SJCRH30 (cell line): Measurements from ENCODE around the gene TPBGL. TPM values are rescaled to one million over a fixed set of nuclear protein-coding genes. Genes with fewer than 3 reads are reported as not detected.

Experiments used
- DNase-seq, 2 experiments: peaks; one replicate each; pipeline ENCODE4 v3.0.0-alpha.2; 2015 to 2020
- H3K27ac ChIP-seq: fragments of 250-450 bp; sonication (Bioruptor Pico); 2 replicates; pipeline ENCODE4 v1.5.1; 2020; ENCODE audit warnings: mild to moderate bottlenecking, moderate library complexity
- H3K27me3 ChIP-seq: fragments of 250-450 bp; sonication (Bioruptor Pico); 2 replicates; pipeline ENCODE4 v1.5.1; 2020; ENCODE audit warnings: mild to moderate bottlenecking, moderate library complexity
- H3K36me3 ChIP-seq: fragments of 250-450 bp; sonication (Bioruptor Pico); 2 replicates; pipeline ENCODE4 v1.5.1; 2020; ENCODE audit warnings: mild to moderate bottlenecking, moderate library complexity
- H3K4me1 ChIP-seq: fragments of 250-450 bp; sonication (Bioruptor Pico); 2 replicates; pipeline ENCODE4 v1.5.1; 2020; ENCODE audit warnings: mild to moderate bottlenecking, moderate library complexity
- H3K4me3 ChIP-seq: fragments of 250-450 bp; sonication (Bioruptor Pico); 2 replicates; pipeline ENCODE4 v1.5.1; 2020; ENCODE audit warnings: mild to moderate bottlenecking, moderate library complexity
- H3K9me3 ChIP-seq: fragments of 250-450 bp; sonication (Bioruptor Pico); replicated peaks from 2 replicates; pipeline ENCODE4 v1.5.1; 2020; ENCODE audit warnings: mild to moderate bottlenecking, moderate library complexity
- total RNA-seq: library from RNA; depleted of rRNA; stranded (reverse); fragments of >200 nt; shearing (Covaris generic); gene quantifications from 2 replicates; pipeline ENCODE4 v1.2.3, GENCODE V29; 2014

Gene TPBGL
- total RNA-seq, 1 experiment from 2014 or later = not detected

DNA sequence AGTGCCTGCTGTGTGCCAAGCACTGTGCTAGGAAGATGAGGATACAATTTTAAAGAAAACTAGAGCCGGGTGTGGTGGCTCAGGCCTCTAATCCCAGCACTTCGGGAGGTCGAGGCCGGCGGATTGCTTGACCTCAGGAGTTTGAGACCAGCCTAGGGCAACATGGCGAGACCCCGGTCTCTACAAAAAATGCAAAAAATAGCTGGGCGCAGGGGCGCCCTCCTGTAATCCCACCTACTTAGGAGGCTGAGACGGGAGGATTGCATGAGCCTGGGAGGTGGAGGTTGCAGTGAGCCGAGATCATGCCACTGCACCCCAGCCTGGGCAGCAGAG is 8.3 kb downstream of the TPBGL start:
- Histone ChIP-seq H3K27me3 (no peaks in the 10 kb centered on the region), H3K27ac (no peak overlapping the region), H3K36me3 (no peaks in the 10 kb centered on the region), H3K4me3 (no peak overlapping the region), H3K4me1 (0 out of 2 replicates have a peak, but pooled peaks cover 2% of the 10 kb centered on the region), H3K9me3 (0 out of 2 replicates have a peak, but pooled peaks cover 4% of the 10 kb centered on the region)
- no peak for DNase-seq

DNA sequence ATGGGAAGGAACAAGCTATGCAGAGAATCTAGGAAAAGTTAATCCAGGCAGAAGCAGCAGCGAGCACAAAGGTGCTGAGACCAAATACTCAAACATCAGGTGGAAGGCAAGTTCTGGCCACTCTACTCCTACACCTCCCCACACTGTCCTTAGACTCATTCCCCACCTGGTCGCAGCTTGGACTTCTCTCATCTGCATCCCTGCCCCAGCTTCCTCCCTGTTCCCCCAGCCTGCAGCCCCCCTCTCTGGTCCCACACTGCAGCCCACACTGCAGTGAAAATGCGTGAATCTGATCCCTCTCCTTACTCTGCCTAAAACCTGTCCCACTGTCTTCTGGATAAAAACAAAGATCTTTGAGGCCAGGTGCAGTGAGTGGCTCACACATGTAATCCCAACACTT is 9.1 kb downstream of the TPBGL start:
- Histone ChIP-seq H3K4me3 (no peak overlapping the region), H3K36me3 (no peaks in the 10 kb centered on the region), H3K27ac (no peak overlapping the region), H3K27me3 (no peaks in the 10 kb centered on the region), H3K9me3 (0 out of 2 replicates have a peak, but pooled peaks cover 4% of the 10 kb centered on the region), H3K4me1 (0 out of 2 replicates have a peak, but pooled peaks cover 2% of the 10 kb centered on the region)
- DNase-seq = no peak

DNA sequence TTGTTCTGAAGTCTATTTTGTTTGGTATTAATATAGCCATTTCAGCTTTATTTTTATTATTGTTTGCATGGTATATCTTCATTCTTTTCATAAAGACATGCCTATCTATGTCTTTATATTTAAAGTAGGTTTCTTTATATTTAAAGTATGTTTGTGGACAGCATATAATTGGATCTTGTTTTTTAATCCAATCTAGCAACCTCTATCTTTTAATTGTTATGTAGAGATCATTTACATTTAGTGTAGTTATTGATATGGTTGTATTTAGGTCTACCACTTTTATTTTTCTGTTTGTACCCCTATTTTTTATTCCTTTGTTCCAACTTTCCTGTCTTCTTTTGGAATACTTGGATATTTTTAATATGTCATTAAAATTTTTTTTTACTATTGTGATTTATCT is 13.8 kb downstream of the TPBGL start:
- no peak overlapping the region for H3K4me3 ChIP-seq
- no peak for DNase-seq
- H3K4me1 ChIP-seq = no peaks in the 10 kb centered on the region
- H3K9me3 ChIP-seq = 0 out of 2 replicates have a peak, but pooled peaks cover 4% of the 10 kb centered on the region
- no peaks in the 10 kb centered on the region for H3K27me3 ChIP-seq
- H3K36me3 ChIP-seq = no peaks in the 10 kb centered on the region
- H3K27ac ChIP-seq = no peak overlapping the region

DNA sequence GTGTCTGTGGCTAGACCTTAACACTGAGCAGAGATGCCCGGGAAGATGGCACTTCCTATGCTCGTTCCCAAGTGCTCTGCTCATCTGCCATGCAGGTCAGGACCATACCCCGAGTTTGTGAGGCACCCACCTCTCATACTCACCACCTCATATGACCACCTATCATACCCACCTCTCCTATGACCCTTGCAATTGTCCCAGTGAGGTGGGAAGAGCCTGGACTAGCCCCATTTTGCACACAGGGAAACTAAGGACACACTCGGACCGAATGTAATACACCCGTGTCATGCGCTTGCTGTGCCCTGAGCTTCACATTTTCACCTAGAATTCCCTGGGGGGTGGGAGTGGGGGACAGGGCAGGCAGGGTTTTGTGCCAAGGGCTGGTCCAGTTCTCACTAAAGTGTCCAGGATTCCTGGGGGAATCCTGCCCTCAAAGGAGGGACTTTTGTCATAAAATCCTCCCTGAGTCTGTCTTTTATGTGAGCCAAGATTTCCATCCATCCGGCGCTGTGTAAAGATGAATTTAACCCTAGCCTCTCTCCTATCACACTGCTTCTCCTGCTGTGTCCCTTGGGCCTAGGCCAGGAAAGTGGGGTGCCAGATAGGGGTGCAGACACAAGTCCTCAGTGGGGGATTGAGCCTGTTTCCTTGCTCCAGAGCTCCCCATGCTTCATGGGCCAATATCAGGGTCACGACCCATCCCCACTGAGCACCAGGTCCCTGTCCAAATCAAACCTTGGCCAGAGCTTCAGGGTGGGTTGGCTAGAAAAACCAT is 20.0 kb downstream of the TPBGL start:
- DNase-seq = peak in 1 of 2 experiments; percentile 28
- H3K4me1 ChIP-seq = no peaks in the 10 kb centered on the region
- no peaks in the 10 kb centered on the region for H3K9me3 ChIP-seq
- no peak overlapping the region for H3K27ac ChIP-seq
- no peaks in the 10 kb centered on the region for H3K27me3 ChIP-seq
- no peak overlapping the region for H3K4me3 ChIP-seq
- H3K36me3 ChIP-seq = peaks cover 3% of the 10 kb centered on the region; the same call in 1 of the 2 replicates

- H3K27me3 ChIP-seq = no peaks in the 10 kb centered on the region
- H3K4me3 ChIP-seq = no peak overlapping the region
- H3K27ac ChIP-seq = no peak overlapping the region
- no peaks in the 10 kb centered on the region for H3K4me1 ChIP-seq
- H3K9me3 ChIP-seq = no peaks in the 10 kb centered on the region
- DNase-seq = no peak
- peaks cover 16% of the 10 kb centered on the region for H3K36me3 ChIP-seq
Measured at GRCh38 chr11:75261902-75262361, 21.4 kb downstream of the TPBGL start.

GRCh38 chr11:75262436-75262835 is 21.9 kb downstream of the TPBGL start:
- Histone ChIP-seq H3K9me3 (no peaks in the 10 kb centered on the region), H3K4me1 (no peaks in the 10 kb centered on the region), H3K4me3 (no peak overlapping the region), H3K36me3 (peaks cover 16% of the 10 kb centered on the region), H3K27me3 (no peaks in the 10 kb centered on the region), H3K27ac (no peak overlapping the region)
- DNase-seq = no peak

DNA sequence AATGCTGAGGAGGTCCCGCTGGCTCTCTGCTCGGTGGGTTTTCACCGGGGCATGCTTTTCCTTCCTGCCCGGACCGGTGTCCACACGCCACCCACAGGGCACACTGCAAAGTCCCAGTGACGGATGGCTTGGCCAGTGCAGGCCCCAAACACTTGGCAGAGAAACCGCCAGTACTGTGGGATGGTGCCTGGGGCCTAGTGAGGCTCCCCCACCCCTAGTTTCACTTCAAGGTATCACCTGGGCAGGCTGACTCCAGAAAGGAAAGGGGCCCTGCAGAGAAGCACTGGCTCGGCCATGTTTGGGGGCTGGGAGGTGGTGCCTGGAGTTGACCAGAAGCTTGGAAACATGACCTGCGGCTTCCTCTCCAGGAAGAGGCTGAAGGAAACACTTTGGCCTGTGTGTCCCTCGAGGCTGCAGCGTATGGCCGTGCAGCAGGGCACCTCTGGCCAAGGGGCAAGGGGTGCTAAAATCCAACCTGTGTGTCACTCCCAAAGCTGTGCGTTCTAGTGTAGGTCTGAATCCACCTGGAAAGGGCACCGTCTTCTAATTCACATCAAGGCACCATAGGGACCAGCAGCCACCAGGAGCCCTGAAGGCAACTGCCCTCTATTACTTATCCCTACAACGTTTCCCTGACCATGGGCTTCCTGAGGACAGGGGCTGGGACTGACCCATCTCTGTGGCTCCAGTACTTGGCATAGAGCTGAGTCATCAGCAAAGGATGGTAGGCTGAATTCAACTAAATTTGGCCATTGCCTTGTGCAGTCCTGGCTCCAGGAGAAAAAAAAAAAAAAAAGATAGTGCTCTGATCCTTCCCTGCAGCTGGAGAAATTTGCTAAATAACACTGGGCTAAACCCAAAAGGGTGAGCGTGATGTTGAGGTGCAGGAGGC is 22.6 kb downstream of the TPBGL start:
- Histone ChIP-seq H3K4me1 (no peaks in the 10 kb centered on the region), H3K27me3 (no peaks in the 10 kb centered on the region)

GRCh38 chr11:75263944-75264349 is 23.4 kb downstream of the TPBGL start:
- H3K4me3 ChIP-seq = no peak overlapping the region
- H3K27ac ChIP-seq = no peak overlapping the region
- H3K36me3 ChIP-seq = peaks cover 21% of the 10 kb centered on the region
- no peaks in the 10 kb centered on the region for H3K27me3 ChIP-seq
- no peak for DNase-seq
- H3K9me3 ChIP-seq = no peaks in the 10 kb centered on the region
- no peaks in the 10 kb centered on the region for H3K4me1 ChIP-seq

More for the DNA sequence above, 22.6 kb downstream of the TPBGL start:
- Histone ChIP-seq H3K36me3 (peaks cover 16% of the 10 kb centered on the region), H3K4me3 (no peak overlapping the region), H3K9me3 (no peaks in the 10 kb centered on the region), H3K27ac (no peak overlapping the region)
- DNase-seq = no peak

DNA sequence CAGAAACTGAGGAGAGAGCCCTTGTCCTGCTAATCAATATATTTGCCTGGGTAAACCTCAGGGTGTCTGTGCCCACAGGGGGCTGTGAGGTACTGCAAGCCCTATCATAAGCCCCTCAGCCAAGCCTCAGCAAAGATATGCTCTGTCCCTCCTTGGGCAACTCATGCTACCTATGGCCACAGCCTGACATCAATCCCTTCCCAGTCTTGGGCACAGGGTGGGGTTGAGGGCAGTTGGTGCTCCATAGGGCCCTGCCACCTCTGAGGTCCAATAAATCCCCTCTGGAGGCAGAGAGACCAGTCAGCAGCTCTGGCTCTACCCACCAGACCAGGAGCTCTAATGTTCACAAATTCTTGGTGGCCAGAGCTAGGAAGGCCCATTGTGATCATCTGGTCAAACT is 23.8 kb downstream of the TPBGL start:
- no peaks in the 10 kb centered on the region for H3K9me3 ChIP-seq
- no peak for DNase-seq
- no peaks in the 10 kb centered on the region for H3K27me3 ChIP-seq
- H3K4me3 ChIP-seq = no peak overlapping the region
- peaks cover 23% of the 10 kb centered on the region for H3K36me3 ChIP-seq
- H3K27ac ChIP-seq = no peak overlapping the region
- H3K4me1 ChIP-seq = no peaks in the 10 kb centered on the region

DNA sequence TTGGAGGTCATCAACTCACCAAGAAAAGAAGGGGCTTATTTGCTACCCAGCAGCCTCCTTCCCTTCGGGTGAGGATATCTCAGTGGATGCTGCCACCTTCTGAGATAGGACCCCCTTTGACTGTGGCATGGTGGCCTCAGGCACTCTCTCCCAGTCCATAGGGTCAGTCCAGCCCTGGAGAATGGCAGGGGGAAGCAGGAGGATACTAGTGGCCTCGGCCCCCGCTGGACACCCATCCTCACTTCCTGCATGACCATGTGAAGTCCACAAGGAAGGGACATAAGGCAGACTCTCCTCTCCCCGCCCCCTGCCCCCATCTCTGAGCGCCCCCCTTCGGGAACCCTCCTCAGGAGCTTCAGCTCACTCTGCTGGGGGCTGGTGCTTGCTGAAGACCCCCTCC is 24.4 kb downstream of the TPBGL start:
- no peak overlapping the region for H3K27ac ChIP-seq
- H3K9me3 ChIP-seq = no peaks in the 10 kb centered on the region
- no peaks in the 10 kb centered on the region for H3K4me1 ChIP-seq
- no peak overlapping the region for H3K4me3 ChIP-seq
- no peak for DNase-seq
- no peaks in the 10 kb centered on the region for H3K27me3 ChIP-seq
- peaks cover 29% of the 10 kb centered on the region for H3K36me3 ChIP-seq

- Histone ChIP-seq H3K27me3 (no peaks in the 10 kb centered on the region), H3K4me3 (no peak overlapping the region), H3K9me3 (no peaks in the 10 kb centered on the region), H3K4me1 (no peaks in the 10 kb centered on the region), H3K36me3 (peaks cover 31% of the 10 kb centered on the region), H3K27ac (no peak overlapping the region)
- no peak for DNase-seq
Measured at GRCh38 chr11:75265851-75266531, 25.4 kb downstream of the TPBGL start.

- DNase-seq = no peak
- Histone ChIP-seq H3K9me3 (no peaks in the 10 kb centered on the region), H3K4me1 (no peaks in the 10 kb centered on the region), H3K36me3 (peaks cover 45% of the 10 kb centered on the region), H3K4me3 (no peak overlapping the region), H3K27me3 (no peaks in the 10 kb centered on the region), H3K27ac (no peak overlapping the region)
Measured at GRCh38 chr11:75267171-75267970, 26.8 kb downstream of the TPBGL start.

- no peaks in the 10 kb centered on the region for H3K27me3 ChIP-seq
- H3K4me1 ChIP-seq = no peaks in the 10 kb centered on the region
- H3K4me3 ChIP-seq = no peak overlapping the region
- no peaks in the 10 kb centered on the region for H3K9me3 ChIP-seq
- peaks cover 47% of the 10 kb centered on the region for H3K36me3 ChIP-seq
- H3K27ac ChIP-seq = no peak overlapping the region
- DNase-seq = no peak
Measured at GRCh38 chr11:75268626-75269366, 28.2 kb downstream of the TPBGL start.

- Histone ChIP-seq H3K9me3 (no peaks in the 10 kb centered on the region), H3K4me1 (no peaks in the 10 kb centered on the region), H3K4me3 (no peak overlapping the region), H3K36me3 (peaks cover 53% of the 10 kb centered on the region), H3K27me3 (no peaks in the 10 kb centered on the region), H3K27ac (no peak overlapping the region)
- DNase-seq = no peak
Measured at GRCh38 chr11:75269367-75269660, 28.7 kb downstream of the TPBGL start.
